ENCODE measurements around the gene KLHL29. TPM values are rescaled to one million over a fixed set of nuclear protein-coding genes. Genes with fewer than 3 reads are reported as not detected.

The KLHL29 gene
- total RNA-seq, 1 experiment from 2014 or later, result 2.6 TPM

DNA sequence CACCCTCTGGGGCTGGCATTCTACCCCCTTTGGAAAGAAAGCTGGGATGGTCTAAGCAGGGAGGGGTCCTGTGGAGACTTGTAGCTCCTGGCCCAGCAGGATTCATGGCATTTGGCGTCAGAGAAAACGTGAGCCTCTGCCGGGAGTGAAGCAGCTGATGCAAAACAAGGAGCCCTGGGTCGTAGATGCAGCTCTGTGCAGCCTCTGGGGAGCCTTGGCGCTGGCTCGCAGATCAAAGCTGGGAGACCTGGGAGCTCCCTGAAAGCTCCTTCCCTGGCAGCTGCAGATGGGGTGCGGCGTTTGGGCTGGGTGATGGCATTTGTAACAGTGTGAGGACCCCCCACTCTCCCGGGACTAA is 148.3 kb downstream of the KLHL29 start:
- ChIA-PET POLR2A (ENCODE audit: unreplicated experiment) (no interaction called here), CTCF (no interaction called here)
- H3K4me3 ChIP-seq (ENCODE audit: low read length), result no peak overlapping the region
- H3K4me1 ChIP-seq (ENCODE audit: insufficient read depth, low read length), result no peaks in the 10 kb centered on the region
- no peaks in the 10 kb centered on the region for H3K36me3 ChIP-seq (ENCODE audit: low read depth, low read length)
- H3K9me2 ChIP-seq (replicated peaks; ENCODE audit: low read length), result no peaks in the 10 kb centered on the region
- H4K20me1 ChIP-seq (ENCODE audit: low read length), result no peaks in the 10 kb centered on the region
- DNase-seq (no peak), ATAC-seq (no peak)
- BruUV-seq (replicated peaks), result no TSS peak
- no peaks in the 10 kb centered on the region for H3K27me3 ChIP-seq (ENCODE audit: low read length)
- H2AFZ ChIP-seq (ENCODE audit: low read length), result no peak overlapping the region
- H3K9ac ChIP-seq (ENCODE audit: low read length), result no peak overlapping the region
- TF ChIP-seq EZH2phosphoT487 (IDR thresholded peaks at IDR 0.05; ENCODE audit: borderline replicate concordance, low read length) (no peak), CTCF (conservative IDR thresholded peaks at IDR 0.05; ENCODE audit: low read depth, low read length) (no peak), EZH2 (IDR thresholded peaks at IDR 0.05; ENCODE audit: low read length, unreplicated experiment) (no peak)
- H3K4me2 ChIP-seq (ENCODE audit: low read length), result no peak overlapping the region
- H3K27ac ChIP-seq (ENCODE audit: low read length), result no peak overlapping the region
- H3K79me2 ChIP-seq (ENCODE audit: low read length), result no peaks in the 10 kb centered on the region
- H3F3A ChIP-seq (ENCODE audit: low read length, unreplicated experiment), result no peaks in the 10 kb centered on the region
- no peaks in the 10 kb centered on the region for H3K9me3 ChIP-seq (ENCODE audit: low read length)
- intact Hi-C loops (cut with micrococcal nuclease), result no loop called here

DNA sequence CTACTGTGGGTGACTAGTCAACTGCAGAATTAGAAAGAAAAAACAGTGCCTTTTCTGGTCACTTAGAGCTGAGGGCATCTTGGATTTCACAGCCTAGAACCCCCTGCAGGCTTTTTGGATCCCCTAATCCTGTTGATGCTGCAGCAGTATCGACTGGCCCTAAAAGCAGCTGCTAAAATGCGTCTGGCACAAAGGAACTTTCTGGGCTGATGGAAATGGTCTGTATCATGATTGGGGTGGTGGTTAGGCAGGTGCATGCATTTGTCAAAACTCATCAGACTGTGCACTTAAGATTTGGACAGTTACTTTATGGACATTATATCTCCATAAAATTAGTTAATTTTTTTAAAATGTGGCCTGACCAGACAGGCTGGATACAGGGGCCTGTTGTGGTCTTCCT is 149.8 kb downstream of the KLHL29 start:
- Histone ChIP-seq H3K4me2 (ENCODE audit: low read length) (no peak overlapping the region), H3K4me1 (ENCODE audit: insufficient read depth, low read length) (no peaks in the 10 kb centered on the region), H3K36me3 (ENCODE audit: low read depth, low read length) (no peaks in the 10 kb centered on the region), H3K9me3 (ENCODE audit: low read length) (no peaks in the 10 kb centered on the region), H3F3A (ENCODE audit: low read length, unreplicated experiment) (no peaks in the 10 kb centered on the region), H3K4me3 (ENCODE audit: low read length) (no peak overlapping the region), H2AFZ (ENCODE audit: low read length) (no peak overlapping the region), H3K27ac (ENCODE audit: low read length) (no peak overlapping the region), H3K9ac (ENCODE audit: low read length) (no peak overlapping the region), H3K9me2 (replicated peaks; ENCODE audit: low read length) (no peaks in the 10 kb centered on the region), H4K20me1 (ENCODE audit: low read length) (no peaks in the 10 kb centered on the region), H3K27me3 (ENCODE audit: low read length) (no peaks in the 10 kb centered on the region), H3K79me2 (ENCODE audit: low read length) (no peaks in the 10 kb centered on the region)
- BruUV-seq (replicated peaks), result no TSS peak
- TF ChIP-seq EZH2phosphoT487 (IDR thresholded peaks at IDR 0.05; ENCODE audit: borderline replicate concordance, low read length), result no peak
- TF ChIP-seq EZH2 (IDR thresholded peaks at IDR 0.05; ENCODE audit: low read length, unreplicated experiment), result no peak
- TF ChIP-seq CTCF (conservative IDR thresholded peaks at IDR 0.05; ENCODE audit: low read depth, low read length), result no peak
- ATAC-seq, result no peak
- DNase-seq, result no peak
- POLR2A ChIA-PET (ENCODE audit: unreplicated experiment), result no interaction called here
- intact Hi-C loops (cut with micrococcal nuclease), result no loop called here
- CTCF ChIA-PET, result no interaction called here

- POLR2A ChIA-PET (ENCODE audit: unreplicated experiment), result no interaction called here
Observed at GRCh38 chr2:23536326-23536725, 151.3 kb downstream of the KLHL29 start.

More at GRCh38 chr2:23536326-23536725, 151.3 kb downstream of the KLHL29 start:
- no peak for DNase-seq
- no peaks in the 10 kb centered on the region for H3K9me3 ChIP-seq (ENCODE audit: low read length)
- H3K4me1 ChIP-seq (ENCODE audit: insufficient read depth, low read length), result no peaks in the 10 kb centered on the region
- CTCF ChIA-PET, result no interaction called here
- no peak overlapping the region for H2AFZ ChIP-seq (ENCODE audit: low read length)
- H3K4me3 ChIP-seq (ENCODE audit: low read length), result no peak overlapping the region
- H3K27ac ChIP-seq (ENCODE audit: low read length), result no peak overlapping the region
- H3K36me3 ChIP-seq (ENCODE audit: low read depth, low read length), result no peaks in the 10 kb centered on the region
- no peaks in the 10 kb centered on the region for H3K9me2 ChIP-seq (replicated peaks; ENCODE audit: low read length)
- intact Hi-C loops (cut with micrococcal nuclease), result no loop called here
- no peaks in the 10 kb centered on the region for H3F3A ChIP-seq (ENCODE audit: low read length, unreplicated experiment)
- no peak for ATAC-seq
- no peak overlapping the region for H3K4me2 ChIP-seq (ENCODE audit: low read length)
- no peaks in the 10 kb centered on the region for H3K79me2 ChIP-seq (ENCODE audit: low read length)
- TF ChIP-seq EZH2 (IDR thresholded peaks at IDR 0.05; ENCODE audit: low read length, unreplicated experiment) (no peak), EZH2phosphoT487 (IDR thresholded peaks at IDR 0.05; ENCODE audit: borderline replicate concordance, low read length) (no peak), CTCF (conservative IDR thresholded peaks at IDR 0.05; ENCODE audit: low read depth, low read length) (no peak)
- no TSS peak for BruUV-seq (replicated peaks)
- no peaks in the 10 kb centered on the region for H3K27me3 ChIP-seq (ENCODE audit: low read length)
- H3K9ac ChIP-seq (ENCODE audit: low read length), result no peak overlapping the region
- no peaks in the 10 kb centered on the region for H4K20me1 ChIP-seq (ENCODE audit: low read length)
